A549 (cell line): ENCODE data around the gene PTPRF.

Experiments
- CHD2 ChIP-seq: fragments of 150-350 bp; IDR thresholded peaks from 2 replicates; pipeline ENCODE4 v1.6.1; 2014; ENCODE audit warnings: low read length; ENCODE audit not compliant: partially characterized antibody
- EP300 ChIP-seq, 2 experiments: fragments of >200 bp; sonication (Bioruptor Twin); formaldehyde crosslinking; IDR thresholded peaks; 2 replicates in 1 of 2; 3 replicates in 1 of 2; pipeline ENCODE4 v1.6.1; 2016 to 2017
- ESRRA ChIP-seq: fragments of 150-350 bp; IDR thresholded peaks from 2 replicates; pipeline ENCODE4 v1.6.1; 2014; ENCODE audit warnings: mild to moderate bottlenecking, low read length, borderline replicate concordance
- MAZ ChIP-seq: fragments of 150-350 bp; IDR thresholded peaks from 2 replicates; pipeline ENCODE4 v1.6.1; 2014; ENCODE audit warnings: antibody characterized with exemption, low read depth, low read length, borderline replicate concordance
- PBX3 ChIP-seq: IDR thresholded peaks from 2 replicates; pipeline ENCODE4 v1.6.1; 2012
- POLR2A ChIP-seq: IDR thresholded peaks from 2 replicates; pipeline ENCODE4 v1.6.1; 2012; ENCODE audit warnings: mild to moderate bottlenecking, low read length
- TP53 ChIP-seq: fragments of 250-450 bp; sonication (Bioruptor Pico); IDR thresholded peaks from 2 replicates; pipeline ENCODE4 v1.5.0; 2021; ENCODE audit warnings: mild to moderate bottlenecking, moderate library complexity
- USF2 ChIP-seq: fragments of 450-650 bp; IDR thresholded peaks from 2 replicates; pipeline ENCODE4 v1.6.1; 2014; ENCODE audit warnings: antibody characterized with exemption
- TF ChIP-seq, protein P1 (sequence below): IDR thresholded peaks from 2 replicates; pipeline ENCODE4 v1.6.1; 2012
- TF ChIP-seq, protein P2 (sequence below): fragments of >200 bp; sonication (Bioruptor Twin); formaldehyde crosslinking; IDR thresholded peaks from 3 replicates; pipeline ENCODE4 v1.5.1; 2016
- TF ChIP-seq, protein P3 (sequence below): fragments of 150-350 bp; IDR thresholded peaks from 2 replicates; pipeline ENCODE4 v1.6.1; 2014; ENCODE audit warnings: low read depth, mild to moderate bottlenecking, low read length

GRCh38 chr1:43610339-43610738 lies 79.7 kb downstream of the PTPRF start:
- no peak for TF ChIP-seq CHD2
- no peak for TF ChIP-seq MAZ
- TF ChIP-seq PBX3, result no peak
- TF ChIP-seq, protein P1, sequence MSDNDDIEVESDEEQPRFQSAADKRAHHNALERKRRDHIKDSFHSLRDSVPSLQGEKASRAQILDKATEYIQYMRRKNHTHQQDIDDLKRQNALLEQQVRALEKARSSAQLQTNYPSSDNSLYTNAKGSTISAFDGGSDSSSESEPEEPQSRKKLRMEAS, result no peak
- TF ChIP-seq, protein P2, sequence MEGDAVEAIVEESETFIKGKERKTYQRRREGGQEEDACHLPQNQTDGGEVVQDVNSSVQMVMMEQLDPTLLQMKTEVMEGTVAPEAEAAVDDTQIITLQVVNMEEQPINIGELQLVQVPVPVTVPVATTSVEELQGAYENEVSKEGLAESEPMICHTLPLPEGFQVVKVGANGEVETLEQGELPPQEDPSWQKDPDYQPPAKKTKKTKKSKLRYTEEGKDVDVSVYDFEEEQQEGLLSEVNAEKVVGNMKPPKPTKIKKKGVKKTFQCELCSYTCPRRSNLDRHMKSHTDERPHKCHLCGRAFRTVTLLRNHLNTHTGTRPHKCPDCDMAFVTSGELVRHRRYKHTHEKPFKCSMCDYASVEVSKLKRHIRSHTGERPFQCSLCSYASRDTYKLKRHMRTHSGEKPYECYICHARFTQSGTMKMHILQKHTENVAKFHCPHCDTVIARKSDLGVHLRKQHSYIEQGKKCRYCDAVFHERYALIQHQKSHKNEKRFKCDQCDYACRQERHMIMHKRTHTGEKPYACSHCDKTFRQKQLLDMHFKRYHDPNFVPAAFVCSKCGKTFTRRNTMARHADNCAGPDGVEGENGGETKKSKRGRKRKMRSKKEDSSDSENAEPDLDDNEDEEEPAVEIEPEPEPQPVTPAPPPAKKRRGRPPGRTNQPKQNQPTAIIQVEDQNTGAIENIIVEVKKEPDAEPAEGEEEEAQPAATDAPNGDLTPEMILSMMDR, result no peak
- TF ChIP-seq ESRRA, result no peak
- no peak for TF ChIP-seq POLR2A
- no peak for TF ChIP-seq TP53
- no peak for TF ChIP-seq EP300 (IDR thresholded peaks at IDR 0.05)
- TF ChIP-seq USF2, result no peak
- TF ChIP-seq, protein P3, sequence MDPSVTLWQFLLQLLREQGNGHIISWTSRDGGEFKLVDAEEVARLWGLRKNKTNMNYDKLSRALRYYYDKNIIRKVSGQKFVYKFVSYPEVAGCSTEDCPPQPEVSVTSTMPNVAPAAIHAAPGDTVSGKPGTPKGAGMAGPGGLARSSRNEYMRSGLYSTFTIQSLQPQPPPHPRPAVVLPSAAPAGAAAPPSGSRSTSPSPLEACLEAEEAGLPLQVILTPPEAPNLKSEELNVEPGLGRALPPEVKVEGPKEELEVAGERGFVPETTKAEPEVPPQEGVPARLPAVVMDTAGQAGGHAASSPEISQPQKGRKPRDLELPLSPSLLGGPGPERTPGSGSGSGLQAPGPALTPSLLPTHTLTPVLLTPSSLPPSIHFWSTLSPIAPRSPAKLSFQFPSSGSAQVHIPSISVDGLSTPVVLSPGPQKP, result no peak
